Measurements from ENCODE around the gene ASCL1.

Gene ASCL1

GRCh38 chr12:102951841-102952240 is 5.6 kb upstream of the ASCL1 start:
- DNase-seq (ENCODE audit: low read depth) = no peak

GRCh38 chr12:102953221-102953620 is 4.3 kb upstream of the ASCL1 start:
- no peak for DNase-seq (ENCODE audit: low read depth)

- no peak for DNase-seq (ENCODE audit: low read depth)
These were observed 3.3 kb upstream of the ASCL1 start for GRCh38 chr12:102954134-102954533.

- no peak for DNase-seq (ENCODE audit: low read depth)
These were observed 1.3 kb upstream of the ASCL1 start for GRCh38 chr12:102955926-102956737.

- DNase-seq (ENCODE audit: low read depth) = no peak
These were observed 641 bp upstream of the ASCL1 start for GRCh38 chr12:102956738-102957327.

GRCh38 chr12:102958073-102958829 is 777 bp downstream of the ASCL1 start:
- DNase-seq (ENCODE audit: low read depth) = no peak

- DNase-seq (ENCODE audit: low read depth) = no peak
These were observed 1.3 kb downstream of the ASCL1 start for GRCh38 chr12:102958830-102959176.

DNA sequence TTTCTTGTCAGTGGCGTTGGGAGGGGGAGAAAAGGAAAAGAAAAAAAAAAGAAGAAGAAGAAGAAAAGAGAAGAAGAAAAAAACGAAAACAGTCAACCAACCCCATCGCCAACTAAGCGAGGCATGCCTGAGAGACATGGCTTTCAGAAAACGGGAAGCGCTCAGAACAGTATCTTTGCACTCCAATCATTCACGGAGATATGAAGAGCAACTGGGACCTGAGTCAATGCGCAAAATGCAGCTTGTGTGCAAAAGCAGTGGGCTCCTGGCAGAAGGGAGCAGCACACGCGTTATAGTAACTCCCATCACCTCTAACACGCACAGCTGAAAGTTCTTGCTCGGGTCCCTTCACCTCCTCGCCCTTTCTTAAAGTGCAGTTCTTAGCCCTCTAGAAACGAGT is 1.9 kb downstream of the ASCL1 start:
- DNase-seq (ENCODE audit: low read depth) = no peak

GRCh38 chr12:102960766-102961465 is 3.4 kb downstream of the ASCL1 start:
- DNase-seq (ENCODE audit: low read depth) = no peak

GRCh38 chr12:102961466-102961855 is 4.0 kb downstream of the ASCL1 start:
- no peak for DNase-seq (ENCODE audit: low read depth)

DNA sequence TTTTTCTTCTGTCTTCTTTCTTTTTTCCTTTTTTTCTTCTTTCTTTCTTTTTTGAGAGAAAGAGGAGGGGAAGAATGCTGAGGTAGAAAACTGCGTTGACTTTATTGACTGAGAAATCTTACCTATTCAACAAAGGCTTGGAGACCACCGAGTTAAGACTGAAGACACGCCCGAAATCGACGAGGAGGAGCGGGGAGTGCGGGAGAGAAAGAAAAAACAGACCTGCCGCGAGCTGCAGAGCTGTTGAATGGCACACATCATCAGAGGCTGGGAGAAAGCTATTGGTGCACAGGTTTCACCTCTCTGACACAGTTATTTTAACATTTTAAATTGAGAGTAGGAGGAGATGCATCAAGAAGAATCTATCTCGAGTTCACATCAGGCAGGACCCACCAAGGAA is 5.1 kb downstream of the ASCL1 start:
- DNase-seq (ENCODE audit: low read depth) = no peak

DNA sequence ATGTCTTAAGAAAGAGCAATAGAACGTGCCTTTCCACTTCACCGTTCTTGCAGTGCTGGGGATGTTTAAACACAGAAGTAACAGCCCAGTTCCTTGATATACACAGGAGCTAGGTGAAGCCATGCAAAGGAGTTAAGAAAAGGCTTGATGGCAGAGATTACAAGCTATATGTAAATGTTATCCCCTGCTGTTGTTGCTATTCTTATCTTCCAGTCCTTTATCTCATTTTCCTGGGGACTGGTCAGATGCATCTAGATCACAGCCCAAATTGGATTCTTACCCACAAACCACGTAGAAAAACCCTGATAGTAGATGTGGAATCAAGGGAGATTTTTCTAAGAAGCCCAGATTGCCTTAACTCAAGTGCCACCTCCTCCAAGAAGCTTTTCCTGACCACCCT is 5.5 kb downstream of the ASCL1 start:
- no peak for DNase-seq (ENCODE audit: low read depth)

DNA sequence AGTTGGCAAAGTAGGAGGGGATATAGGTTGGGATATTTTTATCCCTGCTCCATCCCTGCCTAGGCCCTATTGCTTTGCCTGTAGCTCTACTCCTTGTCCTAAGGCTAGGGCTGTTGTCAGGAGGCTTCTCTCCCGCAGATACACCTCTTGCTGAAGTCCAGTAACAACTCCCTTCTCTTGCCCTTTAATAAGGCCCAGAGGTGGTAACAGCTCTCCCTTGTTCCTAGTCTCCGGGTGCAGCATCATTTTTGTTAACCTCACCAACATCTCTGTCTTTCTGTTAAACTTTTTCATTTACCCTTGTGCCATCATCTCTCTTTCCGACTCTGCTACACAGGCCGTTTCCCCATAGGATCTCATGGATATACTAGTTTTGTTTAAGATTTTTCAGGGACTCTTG is 6.3 kb downstream of the ASCL1 start:
- no peak for DNase-seq (ENCODE audit: low read depth)

GRCh38 chr12:102964872-102965271 is 7.4 kb downstream of the ASCL1 start:
- DNase-seq (ENCODE audit: low read depth) = no peak

DNA sequence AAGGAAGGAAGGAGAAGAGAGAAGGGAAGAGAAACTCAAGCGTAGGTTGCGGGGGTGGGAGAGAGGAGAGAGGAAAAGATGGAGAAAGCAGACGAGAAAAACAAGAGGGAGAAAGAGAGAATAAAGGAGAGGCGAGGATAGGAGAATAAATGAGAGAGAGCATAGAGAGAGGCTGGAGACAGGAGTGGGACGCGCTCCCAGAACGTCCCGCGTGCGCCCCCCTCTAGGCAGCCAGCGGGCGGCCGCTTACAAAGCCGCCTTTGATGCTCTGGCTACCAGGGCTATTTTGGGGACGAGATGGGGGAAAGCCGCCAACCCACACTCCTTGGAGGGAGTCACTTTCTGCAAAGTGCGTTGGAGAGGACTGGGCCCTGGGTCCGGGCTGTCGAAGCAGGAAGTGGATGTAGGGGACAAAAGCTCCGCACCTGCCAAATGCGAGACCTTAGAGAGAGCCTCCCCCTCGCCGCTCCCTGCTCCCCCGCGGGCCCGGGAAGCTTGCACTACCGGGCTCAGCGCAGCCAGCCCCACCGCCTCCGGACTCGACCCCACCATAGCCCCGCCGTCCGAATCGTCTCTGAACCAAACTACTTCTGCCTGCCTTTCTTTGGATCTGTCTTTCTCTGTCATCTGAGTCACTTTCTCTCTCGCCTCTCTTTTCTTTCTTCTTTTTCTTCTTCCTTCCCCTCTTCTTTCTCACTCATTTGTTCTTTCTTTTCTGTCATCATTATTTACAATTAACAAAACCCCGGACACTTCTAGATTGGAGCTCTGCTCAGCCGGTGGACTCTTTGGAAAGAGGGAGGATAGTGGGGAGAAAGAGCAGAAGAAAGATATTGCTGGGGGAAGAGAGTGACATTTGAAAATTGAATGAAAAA is 8.0 kb downstream of the ASCL1 start:
- DNase-seq (ENCODE audit: low read depth) = no peak

DNA sequence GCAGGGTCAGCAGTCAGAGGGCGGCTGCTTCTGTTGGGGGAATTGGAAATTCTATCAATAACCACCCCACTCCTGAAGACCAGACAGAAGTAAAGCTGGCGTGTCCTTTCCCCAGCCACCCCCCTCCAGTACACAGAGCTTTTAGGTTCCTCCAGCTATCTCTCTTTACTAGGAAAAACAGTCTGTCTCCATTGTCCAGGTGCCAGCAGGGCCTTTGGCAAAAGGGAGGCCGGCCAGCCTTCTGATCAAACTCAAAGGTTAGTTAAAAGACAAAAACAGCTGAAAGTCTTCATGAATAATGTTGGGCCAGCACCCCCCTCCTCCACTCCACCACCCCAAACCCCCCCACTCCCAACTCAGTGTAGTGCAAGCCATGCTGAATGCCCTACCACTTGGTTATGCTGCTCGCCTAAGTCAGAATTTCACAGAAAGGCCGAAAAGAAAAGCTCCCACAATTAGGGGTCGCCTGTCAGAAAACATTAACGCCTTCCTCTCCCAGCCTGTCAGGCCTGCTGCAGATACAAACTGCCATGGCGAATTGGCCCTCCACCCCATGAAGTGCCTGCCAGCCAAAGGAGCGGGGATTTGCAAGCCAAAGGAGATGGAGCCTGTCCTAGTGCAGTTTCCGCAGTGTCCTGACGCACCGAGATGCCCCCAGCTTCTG is 8.9 kb downstream of the ASCL1 start:
- DNase-seq (ENCODE audit: low read depth) = no peak

DNA sequence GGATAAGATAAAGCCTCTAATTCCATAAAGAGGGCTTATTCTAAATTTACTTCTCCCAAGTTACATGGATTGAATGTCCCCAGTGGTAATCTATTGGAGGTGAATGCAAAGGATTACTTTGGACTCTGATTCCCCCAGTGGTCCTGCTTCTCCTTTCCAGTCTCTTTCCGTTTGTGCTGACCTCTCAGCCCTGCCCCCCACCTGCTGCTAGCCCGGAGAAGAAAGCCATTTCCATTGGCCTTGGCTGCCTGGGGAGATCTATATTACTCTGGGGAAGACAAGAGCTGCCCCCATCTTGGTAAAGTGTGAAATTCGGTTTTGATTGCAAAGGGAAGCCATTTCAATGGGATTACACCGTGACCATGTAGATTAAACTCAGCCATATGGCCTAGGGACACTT is 13.3 kb downstream of the ASCL1 start:
- no peak for DNase-seq (ENCODE audit: low read depth)

GRCh38 chr12:102971227-102971626 is 13.8 kb downstream of the ASCL1 start:
- DNase-seq (ENCODE audit: low read depth) = no peak

GRCh38 chr12:102973583-102973982 is 16.1 kb downstream of the ASCL1 start:
- DNase-seq (ENCODE audit: low read depth) = no peak

- no peak for DNase-seq (ENCODE audit: low read depth)
These were observed 19.3 kb downstream of the ASCL1 start for GRCh38 chr12:102976609-102977280.
